KBM-7 (cell line): ENCODE measurements around the gene CPE.

Experiments used
- DNase-seq: peaks from one replicate; pipeline ENCODE4 v3.0.0-alpha.2; 2015
- in situ Hi-C: fragments of 300-500 bp; cut with MboI; formaldehyde crosslinking; loops from 2 replicates; pipeline ENCODE4 v1.14.3; 2020; ENCODE audit warnings: low sequenced_read_pairs, low pct_unique_long_range_greater_than_20kb, mixed read lengths

Gene CPE

GRCh38 chr4:165360985-165361670 is 17.7 kb upstream of the CPE start:
- in situ Hi-C loops, result loop anchor here (25.0 kb wide), 1 partner anchor 101 kb away; no protein-coding TSS in a partner anchor
- no peak for DNase-seq

GRCh38 chr4:165361810-165362209 is 17.0 kb upstream of the CPE start:
- no peak for DNase-seq
- in situ Hi-C loops, result loop anchor here (25.0 kb wide), 1 partner anchor 100 kb away; no protein-coding TSS in a partner anchor

- in situ Hi-C loops, result loop anchor here (25.0 kb wide), 1 partner anchor 98 kb away; no protein-coding TSS in a partner anchor
- DNase-seq, result no peak
These were observed 14.2 kb upstream of the CPE start for GRCh38 chr4:165364452-165365080.

- in situ Hi-C loops, result loop anchor here (25.0 kb wide), 1 partner anchor 95 kb away; no protein-coding TSS in a partner anchor
- DNase-seq, result no peak
These were observed 11.8 kb upstream of the CPE start for GRCh38 chr4:165367040-165367439.

GRCh38 chr4:165368114-165368513 is 10.7 kb upstream of the CPE start:
- no peak for DNase-seq
- in situ Hi-C loops, result loop anchor here (25.0 kb wide), 1 partner anchor 94 kb away; no protein-coding TSS in a partner anchor

- in situ Hi-C loops, result loop anchor here (25.0 kb wide), 1 partner anchor 94 kb away; no protein-coding TSS in a partner anchor
- DNase-seq, result no peak
These were observed 10.2 kb upstream of the CPE start for GRCh38 chr4:165368567-165368966.

GRCh38 chr4:165369522-165369921 is 9.3 kb upstream of the CPE start:
- no peak for DNase-seq
- in situ Hi-C loops, result loop anchor here (25.0 kb wide), 1 partner anchor 93 kb away; no protein-coding TSS in a partner anchor

GRCh38 chr4:165370530-165370929 is 8.3 kb upstream of the CPE start:
- in situ Hi-C loops, result loop anchor here (25.0 kb wide), 1 partner anchor 92 kb away; no protein-coding TSS in a partner anchor

GRCh38 chr4:165375465-165375864 is 3.3 kb upstream of the CPE start:
- no peak for DNase-seq
- in situ Hi-C loops, result no loop called here

More at GRCh38 chr4:165370530-165370929, 8.3 kb upstream of the CPE start:
- no peak for DNase-seq

- in situ Hi-C loops, result no loop called here
- no peak for DNase-seq
These were observed 437 bp upstream of the CPE start for GRCh38 chr4:165378398-165378744.

- in situ Hi-C loops, result no loop called here
- no peak for DNase-seq
These were observed 863 bp downstream of the CPE start for GRCh38 chr4:165379678-165380064.

- in situ Hi-C loops, result no loop called here
- DNase-seq, result no peak
These were observed 2.0 kb downstream of the CPE start for GRCh38 chr4:165380805-165381204.

- in situ Hi-C loops, result no loop called here
- DNase-seq, result no peak
These were observed 3.1 kb downstream of the CPE start for GRCh38 chr4:165381821-165382373.

- no peak for DNase-seq
- in situ Hi-C loops, result no loop called here
These were observed 3.8 kb downstream of the CPE start for GRCh38 chr4:165382640-165383039.

- DNase-seq, result no peak
- in situ Hi-C loops, result no loop called here
These were observed 4.8 kb downstream of the CPE start for GRCh38 chr4:165383591-165384073.

- in situ Hi-C loops, result no loop called here
- no peak for DNase-seq
These were observed 5.4 kb downstream of the CPE start for GRCh38 chr4:165384186-165384585.

GRCh38 chr4:165384598-165384997 is 5.8 kb downstream of the CPE start:
- peak; percentile 7 for DNase-seq
- in situ Hi-C loops, result no loop called here

- in situ Hi-C loops, result no loop called here
- no peak for DNase-seq
These were observed 6.3 kb downstream of the CPE start for GRCh38 chr4:165385126-165385525.

- in situ Hi-C loops, result no loop called here
- no peak for DNase-seq
These were observed 7.5 kb downstream of the CPE start for GRCh38 chr4:165386328-165386727.

- DNase-seq, result no peak
- in situ Hi-C loops, result no loop called here
These were observed 9.9 kb downstream of the CPE start for GRCh38 chr4:165388756-165389155.
